Activated naive CD4-positive, alpha-beta T cell treated with anti-CD3 and anti-CD28 coated beads, Interleukin-2, amount 50 U/mL, for 72 hours (primary cell): Measurements from ENCODE around the gene NUDC. TPM values are rescaled to one million over a fixed set of nuclear protein-coding genes. Genes with fewer than 3 reads are reported as not detected.
"Not testable (repeated sequence)": the region's sequence is repeated elsewhere in the genome, so short reads cannot be mapped to it uniquely, and the experiment has no call there.

ENCODE experiments used
- ATAC-seq, 2 donors: fragments of 150-1000 bp; cut with Tn5 transposase; 2 replicates each; pipeline ENCODE4 v1.10.0; 2021; ENCODE audit warnings: mild to moderate bottlenecking in 2 of 2, moderate library complexity in 2 of 2
- DNase-seq, 2 donors: peaks; one replicate each; pipeline ENCODE4 v3.0.0; 2021 to 2022; ENCODE audit warnings: low spot score in 2 of 2
- H3K27ac Mint-ChIP-seq, 2 donors: one replicate each; pipeline ENCODE4 v1.8.0; 2022; ENCODE audit warnings: mild to moderate bottlenecking in 2 of 2, mixed read lengths in 2 of 2
- H3K36me3 Mint-ChIP-seq, 2 donors: one replicate each; pipeline ENCODE4 v1.8.0; 2022; ENCODE audit warnings: mixed read lengths in 2 of 2
- H3K9me3 Mint-ChIP-seq, 2 donors: one replicate each; pipeline ENCODE4 v1.8.0; 2022; ENCODE audit warnings: mixed read lengths in 2 of 2
- total RNA-seq, 2 donors: library from RNA; stranded (reverse); gene quantifications; one replicate each; pipeline ENCODE4 v1.2.3, GENCODE V29; 2022

NUDC gene
- 10 to 100 TPM; 60.5 to 93.7 TPM for total RNA-seq

- Mint-ChIP-seq H3K9me3 (peaks cover 0 to 4% of the 10 kb centered on the region in 2 donors), H3K36me3 (peaks cover 23 to 25% of the 10 kb centered on the region in 2 donors), H3K27ac (peak within 1 kb of the TSS; percentile 91 to 98)
- DNase-seq = peak; percentile 94 to 97
- peak; percentile 96 for ATAC-seq
Measured at GRCh38 chr1:26921540-26922430, at the start of gene NUDC. Gene NUDC, plus strand, starts transcription at chr1:26921743. Its CDS starts 106 bp downstream, at chr1:26921849.

DNA sequence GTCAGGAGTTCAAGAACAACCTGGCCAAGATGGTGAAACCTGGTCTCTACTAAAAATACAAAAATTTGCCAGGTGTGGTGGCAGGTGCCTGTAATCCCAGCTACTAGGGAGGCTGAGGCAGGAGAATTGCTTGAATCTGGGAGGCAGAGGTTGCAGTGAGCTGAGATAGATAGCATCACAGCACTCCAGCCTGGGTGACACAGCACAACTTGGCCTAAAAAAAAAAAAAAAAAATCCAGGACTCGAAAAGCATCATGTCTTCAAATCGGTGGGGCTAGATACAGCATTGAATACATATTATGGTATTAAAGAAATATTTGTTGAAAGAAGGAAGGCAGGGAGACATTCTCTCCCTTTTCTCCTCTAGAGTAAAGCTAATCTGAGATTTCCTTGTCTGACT lies 48.4 kb upstream of the NUDC start:
- H3K9me3 Mint-ChIP-seq, DNase-seq, ATAC-seq, H3K36me3 Mint-ChIP-seq: not testable (repeated sequence)
- H3K27ac Mint-ChIP-seq = peak overlapping the region in 1 of 2 donors; percentile 65

GRCh38 chr1:26874896-26875295 lies 46.6 kb upstream of the NUDC start:
- peak overlapping the region in 1 of 2 donors; percentile 52 for H3K27ac Mint-ChIP-seq
- H3K36me3 Mint-ChIP-seq = no peaks in the 10 kb centered on the region
- ATAC-seq (no peak), DNase-seq (no peak)
- no peaks in the 10 kb centered on the region for H3K9me3 Mint-ChIP-seq

DNA sequence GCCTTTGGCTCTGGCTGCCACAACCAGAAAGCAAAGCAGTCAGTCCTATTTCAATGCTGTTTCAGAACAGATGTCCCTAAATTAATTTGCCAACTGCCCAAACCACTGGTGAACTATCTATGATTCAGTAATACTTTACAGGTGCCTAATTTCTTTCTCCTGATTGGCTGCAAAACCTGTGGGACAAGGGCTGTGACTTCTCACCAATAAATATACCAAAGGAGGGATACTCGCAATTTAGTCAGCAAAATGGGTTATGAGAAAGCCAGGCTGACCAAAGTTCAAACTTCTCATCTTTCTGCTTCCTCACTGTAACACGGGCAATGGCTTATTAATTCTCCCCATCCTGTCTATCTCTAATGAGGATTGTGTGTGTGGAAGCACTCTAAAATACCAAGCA lies 44.2 kb upstream of the NUDC start:
- Mint-ChIP-seq H3K9me3 (no peaks in the 10 kb centered on the region), H3K27ac (no peak overlapping the region), H3K36me3 (no peaks in the 10 kb centered on the region)
- no peak for DNase-seq
- no peak for ATAC-seq

GRCh38 chr1:26879793-26880192 lies 41.8 kb upstream of the NUDC start:
- no peak for ATAC-seq
- no peak for DNase-seq
- H3K36me3 Mint-ChIP-seq = peaks cover 11 to 14% of the 10 kb centered on the region in 2 donors
- no peaks in the 10 kb centered on the region for H3K9me3 Mint-ChIP-seq
- no peak overlapping the region for H3K27ac Mint-ChIP-seq

DNA sequence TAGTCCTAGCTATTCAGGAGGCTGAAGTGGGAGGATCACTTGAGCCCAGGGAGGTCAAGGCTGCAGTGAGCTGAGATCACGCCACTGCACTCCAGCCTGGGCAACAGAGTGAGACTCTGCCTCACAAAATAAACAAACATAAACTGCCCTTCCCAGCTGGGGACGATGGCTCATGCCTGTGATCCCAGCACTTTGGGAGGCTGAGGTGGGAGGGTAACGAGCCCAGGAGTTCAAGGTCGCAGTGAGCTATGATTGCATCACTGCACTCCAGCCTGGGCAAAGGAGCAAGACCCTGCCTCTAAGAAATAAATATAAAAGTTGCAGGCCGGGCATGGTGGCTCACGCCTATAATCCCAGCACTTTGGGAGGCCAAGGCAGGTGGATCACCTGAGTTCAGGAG lies 39.9 kb upstream of the NUDC start:
- H3K27ac Mint-ChIP-seq, ATAC-seq: not testable (repeated sequence)
- H3K36me3 Mint-ChIP-seq = peaks cover 15 to 21% of the 10 kb centered on the region in 2 donors

GRCh38 chr1:26882696-26883463 lies 38.7 kb upstream of the NUDC start:
- H3K27ac Mint-ChIP-seq = no peak overlapping the region
- DNase-seq (no peak), ATAC-seq (no peak)
- H3K9me3 Mint-ChIP-seq = no peaks in the 10 kb centered on the region
- peaks cover 15 to 21% of the 10 kb centered on the region in 2 donors for H3K36me3 Mint-ChIP-seq

More for the DNA sequence above, 39.9 kb upstream of the NUDC start:
- H3K9me3 Mint-ChIP-seq, DNase-seq: not testable (repeated sequence)

DNA sequence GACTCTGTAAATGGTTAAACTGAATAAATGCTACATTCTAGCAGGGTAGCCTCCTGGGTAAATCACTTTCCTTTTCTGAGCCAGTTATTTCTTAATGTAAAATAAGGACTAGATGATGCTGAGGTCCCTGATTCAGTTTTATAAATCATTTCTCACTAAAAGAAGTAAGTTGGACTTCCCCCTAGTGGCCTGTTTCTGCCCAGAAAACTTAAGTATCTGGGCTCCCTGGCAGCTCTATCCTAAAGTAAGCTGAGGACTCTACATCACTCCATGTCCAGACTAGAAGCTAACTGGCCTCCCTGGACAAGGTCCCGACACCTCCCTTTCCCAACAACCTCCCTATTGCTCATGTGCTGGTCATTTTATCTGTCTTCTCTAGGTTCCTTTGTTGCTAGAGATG lies 34.4 kb upstream of the NUDC start:
- Mint-ChIP-seq H3K36me3 (peaks cover 31 to 46% of the 10 kb centered on the region in 2 donors), H3K27ac (no peak overlapping the region)
- no peak for DNase-seq

DNA sequence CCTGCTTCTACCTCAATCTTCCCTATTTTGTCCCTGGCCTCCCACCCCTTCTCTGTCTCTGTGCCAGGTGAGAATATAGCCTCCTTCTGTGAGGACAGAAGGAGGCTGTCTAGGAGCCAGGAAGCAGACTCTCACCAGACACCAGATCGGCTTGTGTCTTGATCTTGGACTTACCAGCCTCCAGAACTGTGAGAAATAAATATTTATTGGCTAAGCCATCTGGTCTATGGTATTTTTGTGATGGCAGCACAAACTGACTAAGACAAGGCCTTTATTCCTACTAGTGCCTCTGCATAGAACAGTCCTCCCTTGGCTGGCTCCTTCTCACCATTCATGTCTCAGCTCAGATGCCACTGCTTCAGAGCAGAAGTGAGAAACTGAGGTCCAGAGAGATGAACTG lies 33.3 kb upstream of the NUDC start:
- no peak for ATAC-seq

More for the DNA sequence above, 34.4 kb upstream of the NUDC start:
- ATAC-seq = no peak
- H3K9me3 Mint-ChIP-seq = no peaks in the 10 kb centered on the region

GRCh38 chr1:26889551-26890466 lies 31.7 kb upstream of the NUDC start, which contains the start of gene GPN2:
Gene GPN2, minus strand, starts transcription at chr1:26890283. Its CDS starts 187 bp downstream, at chr1:26890096.
- DNase-seq (peak; percentile 72 to 80), ATAC-seq (peak; percentile 97 to 98)
- Mint-ChIP-seq H3K9me3 (no peaks in the 10 kb centered on the region), H3K27ac (peak within 1 kb of the TSS; percentile 96 to 97), H3K36me3 (peaks cover 21 to 44% of the 10 kb centered on the region in 2 donors)

More for the DNA sequence above, 33.3 kb upstream of the NUDC start:
- no peak for DNase-seq
- Mint-ChIP-seq H3K9me3 (no peaks in the 10 kb centered on the region), H3K36me3 (peaks cover 23 to 47% of the 10 kb centered on the region in 2 donors), H3K27ac (peak overlapping the region; percentile 87 to 96)

DNA sequence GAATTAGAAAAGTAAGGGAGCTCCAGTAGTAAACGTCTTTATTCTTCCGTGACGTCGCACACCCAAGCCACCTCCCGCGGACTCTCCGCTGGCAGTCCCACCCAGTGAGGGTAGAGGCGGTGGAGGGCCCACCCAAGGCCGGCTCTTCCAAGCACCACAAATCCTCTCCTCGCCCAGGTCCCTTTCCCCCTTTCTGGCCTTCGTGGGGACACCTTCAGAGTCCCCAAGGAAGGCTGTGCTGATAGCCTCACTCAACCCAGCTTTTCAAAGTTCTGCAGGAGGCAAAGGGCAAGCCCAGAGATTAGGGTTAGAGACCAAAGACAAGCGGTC lies 31.1 kb upstream of the NUDC start:
- ATAC-seq (peak; percentile 28 to 45), DNase-seq (no peak)
- peaks cover 16 to 39% of the 10 kb centered on the region in 2 donors for H3K36me3 Mint-ChIP-seq
- no peaks in the 10 kb centered on the region for H3K9me3 Mint-ChIP-seq
- peak overlapping the region; percentile 96 to 97 for H3K27ac Mint-ChIP-seq

GRCh38 chr1:26894263-26894662 lies 27.3 kb upstream of the NUDC start:
- no peak for ATAC-seq
- Mint-ChIP-seq H3K9me3 (no peaks in the 10 kb centered on the region), H3K27ac (peak overlapping the region; percentile 22 to 90), H3K36me3 (peaks cover 9 to 26% of the 10 kb centered on the region in 2 donors)
- no peak for DNase-seq

DNA sequence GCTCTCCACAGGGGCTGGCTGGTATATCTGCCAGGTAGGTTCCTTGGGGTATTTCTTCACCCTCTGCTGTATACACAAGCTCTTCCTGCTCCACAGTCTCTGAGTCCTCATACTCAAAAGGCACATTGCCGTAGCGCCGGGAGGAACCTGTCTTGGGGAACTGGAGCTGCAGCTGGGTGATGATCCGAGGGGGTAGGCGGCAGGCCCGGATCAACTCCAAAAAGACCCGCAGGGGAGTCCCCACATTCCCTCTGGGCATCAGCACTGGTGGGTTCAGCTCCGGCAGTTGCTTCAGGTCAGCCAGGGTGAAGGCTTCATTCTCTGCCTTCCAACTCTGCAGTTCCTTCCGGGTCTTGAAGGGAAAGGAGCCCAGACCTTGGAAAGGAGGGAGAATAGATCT lies 24.2 kb upstream of the NUDC start:
- Mint-ChIP-seq H3K27ac (peak overlapping the region in 1 of 2 donors; percentile 4), H3K36me3 (peaks cover 16 to 24% of the 10 kb centered on the region in 2 donors), H3K9me3 (no peaks in the 10 kb centered on the region)
- no peak for ATAC-seq
- no peak for DNase-seq

DNA sequence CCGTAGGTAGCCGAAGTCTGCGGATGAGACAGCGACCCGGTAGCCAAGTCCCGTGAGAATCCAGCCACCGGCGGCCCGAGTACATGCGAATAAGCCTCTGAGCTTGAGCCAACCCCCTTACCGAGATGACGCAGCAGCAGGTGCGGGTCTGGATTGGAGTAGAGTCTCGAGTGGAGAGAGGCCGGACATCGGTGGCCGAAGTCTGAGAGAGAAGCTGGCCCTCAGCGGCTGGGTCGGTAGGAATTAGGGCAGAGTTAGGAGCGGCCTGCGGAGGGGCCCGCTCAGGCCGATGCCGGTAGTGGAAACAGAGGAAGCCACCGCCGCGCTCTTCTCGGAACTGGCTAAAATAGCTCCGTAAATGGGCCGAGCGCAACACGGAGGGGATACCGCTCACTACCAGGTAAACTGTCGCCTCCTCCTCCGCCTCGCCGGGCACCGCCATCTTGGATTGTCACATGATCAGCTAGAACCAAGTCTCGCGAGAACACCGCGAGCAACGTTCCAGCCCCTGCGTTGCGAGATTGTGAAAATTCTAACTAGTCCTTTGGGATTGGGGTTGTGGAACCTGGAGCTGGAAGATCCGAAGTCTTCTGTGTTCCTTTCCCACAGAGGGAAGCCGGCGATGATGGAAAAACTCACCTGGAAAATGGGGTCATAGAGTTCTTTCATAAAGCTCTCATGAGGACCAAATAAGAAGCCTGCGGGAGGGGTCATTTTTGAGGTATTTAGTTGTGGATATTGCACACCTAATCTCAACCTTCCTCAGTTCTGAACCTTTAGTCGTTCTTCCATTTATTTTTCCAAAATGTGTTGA lies 21.3 kb upstream of the NUDC start, which contains the start of gene GPATCH3:
Gene GPATCH3 (minus strand): TSS at position 467 of the 814 bp plus-strand sequence. CDS start 25 bp downstream, at position 442.
- ATAC-seq = peak; percentile 92 to 93
- Mint-ChIP-seq H3K36me3 (peaks cover 13 to 16% of the 10 kb centered on the region in 2 donors), H3K27ac (peak within 1 kb of the TSS; percentile 98 to 100), H3K9me3 (no peaks in the 10 kb centered on the region)
- DNase-seq = peak; percentile 86 to 87

- Mint-ChIP-seq H3K27ac (peak overlapping the region; percentile 98 to 100), H3K9me3 (no peaks in the 10 kb centered on the region), H3K36me3 (peaks cover 13 to 16% of the 10 kb centered on the region in 2 donors)
- no peak for DNase-seq
- ATAC-seq = no peak
Measured at GRCh38 chr1:26900815-26901511, 20.6 kb upstream of the NUDC start.
